Measurements from ENCODE around the gene TBC1D12.
A peak's percentile ranks its signal among the peaks of the same experiment; 100 is the strongest.

Gene TBC1D12

DNA sequence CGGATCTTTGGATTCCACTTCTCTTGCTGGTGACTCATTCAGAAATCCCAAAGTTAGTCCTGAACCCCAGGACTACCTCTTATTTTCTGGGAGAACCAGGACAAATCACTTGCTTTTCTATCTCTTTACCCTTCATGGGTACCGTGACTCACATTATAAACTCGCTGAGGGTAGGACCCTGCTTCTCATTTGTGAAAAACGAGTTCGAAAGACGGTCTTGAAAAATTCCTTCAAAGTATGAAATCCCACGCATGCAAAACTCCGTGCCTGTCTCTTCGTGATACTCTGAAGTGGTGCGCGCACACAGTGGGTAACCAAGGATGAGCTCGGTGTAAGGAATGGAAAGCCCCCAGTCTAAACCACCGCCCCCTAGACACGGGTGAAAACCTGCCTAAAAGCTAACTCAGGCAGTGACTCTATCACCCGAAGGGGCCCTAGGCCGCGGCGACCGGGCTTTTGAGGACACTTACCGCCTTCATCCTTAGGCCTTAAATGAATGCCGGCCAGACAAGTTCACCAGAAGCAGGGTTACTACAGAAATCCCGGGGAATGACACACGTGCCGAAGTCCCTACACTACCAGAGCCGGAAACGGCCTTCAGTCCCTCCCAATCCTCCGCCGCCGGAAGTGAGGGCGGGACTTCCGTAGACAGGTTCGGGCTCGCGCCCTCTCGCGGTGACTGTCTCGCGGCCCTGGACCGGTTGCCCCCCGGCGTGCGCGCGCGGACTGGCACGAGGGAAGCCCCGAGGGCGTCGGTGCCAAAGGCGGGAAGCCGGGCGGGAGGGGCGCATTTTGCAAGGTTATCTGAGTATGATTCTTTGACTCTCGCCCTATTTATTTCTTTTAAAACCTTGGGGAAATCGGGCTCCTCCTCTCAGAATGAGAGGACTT, 39.7 kb upstream of the TBC1D12 start, which contains the start of gene NOC3L:
Gene NOC3L (minus strand): TSS at position 580 of the 891 bp plus-strand sequence. CDS start 101 bp downstream, at position 479.
- H3K36me3 ChIP-seq (ENCODE audit: insufficient read depth, low read length) = peaks cover 6% of the 10 kb centered on the region
- peaks cover 15% of the 10 kb centered on the region for H3K4me1 ChIP-seq (ENCODE audit: insufficient read depth, low read length, severe bottlenecking)
- H3K4me2 ChIP-seq (ENCODE audit: low read length) = peak within 1 kb of the TSS; percentile 95
- peaks cover 13% of the 10 kb centered on the region for H3K79me2 ChIP-seq (ENCODE audit: insufficient read depth, low read length)
- H3K9me3 ChIP-seq (ENCODE audit: low read length) = no peaks in the 10 kb centered on the region
- H3K9me2 ChIP-seq (ENCODE audit: low read depth, low read length) = no peaks in the 10 kb centered on the region
- no peak within 1 kb of the TSS for H3K27ac ChIP-seq (ENCODE audit: low read depth, low read length, poor library complexity, severe bottlenecking)
- no peak for TF ChIP-seq EZH2 (IDR thresholded peaks at IDR 0.05; ENCODE audit: borderline replicate concordance, low read length)
- TF ChIP-seq CTCF (IDR thresholded peaks at IDR 0.05; ENCODE audit: low read length) = peak; percentile 52
- no peaks in the 10 kb centered on the region for H3K27me3 ChIP-seq (ENCODE audit: insufficient read depth, low read length)
- H4K20me1 ChIP-seq (ENCODE audit: insufficient read depth, low read length) = no peaks in the 10 kb centered on the region
- H3K9ac ChIP-seq (ENCODE audit: low read length) = peak within 1 kb of the TSS; percentile 92
- H3K4me3 ChIP-seq (ENCODE audit: low read depth, low read length, poor library complexity, severe bottlenecking) = peak within 1 kb of the TSS; percentile 88
- no peaks in the 10 kb centered on the region for H3F3A ChIP-seq (ENCODE audit: insufficient read depth, low read length)
- no peak within 1 kb of the TSS for H2AFZ ChIP-seq (ENCODE audit: low read length)

DNA sequence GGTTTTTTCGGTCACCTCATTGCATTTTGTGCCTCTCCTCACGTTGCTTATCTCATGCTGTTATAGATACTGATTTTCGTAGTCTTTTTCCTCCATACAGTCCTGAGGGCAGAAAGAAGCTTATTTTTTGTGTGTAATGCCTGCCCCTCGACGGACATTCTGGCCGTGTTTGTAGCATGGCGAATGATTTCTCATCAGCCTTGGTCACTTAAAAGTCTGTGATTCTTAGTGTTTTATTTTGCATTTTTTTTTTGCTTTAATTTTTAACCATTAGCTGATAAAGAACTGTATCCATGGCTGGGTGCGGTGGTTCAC, 39.1 kb upstream of the TBC1D12 start:
- Histone ChIP-seq H4K20me1 (ENCODE audit: insufficient read depth, low read length) (no peaks in the 10 kb centered on the region), H3K36me3 (ENCODE audit: insufficient read depth, low read length) (no peaks in the 10 kb centered on the region; the same call in none of the 2 replicates), H3K27ac (ENCODE audit: low read depth, low read length, poor library complexity, severe bottlenecking) (no peak overlapping the region), H3K9me2 (ENCODE audit: low read depth, low read length) (no peaks in the 10 kb centered on the region), H3K79me2 (ENCODE audit: insufficient read depth, low read length) (peaks cover 13% of the 10 kb centered on the region), H3K4me2 (ENCODE audit: low read length) (peak overlapping the region; percentile 95), H3K9ac (ENCODE audit: low read length) (no peak overlapping the region; the same call in 1 of the 2 replicates), H3K9me3 (ENCODE audit: low read length) (no peaks in the 10 kb centered on the region), H3K4me1 (ENCODE audit: insufficient read depth, low read length, severe bottlenecking) (peaks cover 15% of the 10 kb centered on the region), H3F3A (ENCODE audit: insufficient read depth, low read length) (no peaks in the 10 kb centered on the region), H2AFZ (ENCODE audit: low read length) (no peak overlapping the region), H3K27me3 (ENCODE audit: insufficient read depth, low read length) (no peaks in the 10 kb centered on the region), H3K4me3 (ENCODE audit: low read depth, low read length, poor library complexity, severe bottlenecking) (peak overlapping the region; percentile 88)
- TF ChIP-seq EZH2 (IDR thresholded peaks at IDR 0.05; ENCODE audit: borderline replicate concordance, low read length) (no peak), CTCF (IDR thresholded peaks at IDR 0.05; ENCODE audit: low read length) (no peak)

- no peak for TF ChIP-seq CTCF (IDR thresholded peaks at IDR 0.05; ENCODE audit: low read length)
- no peak for TF ChIP-seq EZH2 (IDR thresholded peaks at IDR 0.05; ENCODE audit: borderline replicate concordance, low read length)
- H3K9me3 ChIP-seq (ENCODE audit: low read length) = no peaks in the 10 kb centered on the region
- H3K27ac ChIP-seq (ENCODE audit: low read depth, low read length, poor library complexity, severe bottlenecking) = no peak overlapping the region
- no peaks in the 10 kb centered on the region for H4K20me1 ChIP-seq (ENCODE audit: insufficient read depth, low read length)
- H3K4me3 ChIP-seq (ENCODE audit: low read depth, low read length, poor library complexity, severe bottlenecking) = no peak overlapping the region
- H3K4me2 ChIP-seq (ENCODE audit: low read length) = no peak overlapping the region
- no peak overlapping the region for H2AFZ ChIP-seq (ENCODE audit: low read length)
- H3K36me3 ChIP-seq (ENCODE audit: insufficient read depth, low read length) = no peaks in the 10 kb centered on the region; the same call in none of the 2 replicates
- peaks cover 15% of the 10 kb centered on the region for H3K4me1 ChIP-seq (ENCODE audit: insufficient read depth, low read length, severe bottlenecking)
- H3K9ac ChIP-seq (ENCODE audit: low read length) = no peak overlapping the region
- peaks cover 13% of the 10 kb centered on the region for H3K79me2 ChIP-seq (ENCODE audit: insufficient read depth, low read length)
- no peaks in the 10 kb centered on the region for H3K27me3 ChIP-seq (ENCODE audit: insufficient read depth, low read length)
- H3K9me2 ChIP-seq (ENCODE audit: low read depth, low read length) = no peaks in the 10 kb centered on the region
- no peaks in the 10 kb centered on the region for H3F3A ChIP-seq (ENCODE audit: insufficient read depth, low read length)
Observed at GRCh38 chr10:94364482-94364881, 37.9 kb upstream of the TBC1D12 start.
